Measurements from ENCODE around the gene BEST4.
"Not testable (repeated sequence)": the region's sequence is repeated elsewhere in the genome, so short reads cannot be mapped to it uniquely, and the experiment has no call there.

Gene BEST4

GRCh38 chr1:44788120-44788860, at the start of gene BEST4:
TSS of gene BEST4 (minus strand) at chr1:44788170. CDS start at chr1:44787705, 465 bp downstream.
- DNase-seq, result no peak

DNA sequence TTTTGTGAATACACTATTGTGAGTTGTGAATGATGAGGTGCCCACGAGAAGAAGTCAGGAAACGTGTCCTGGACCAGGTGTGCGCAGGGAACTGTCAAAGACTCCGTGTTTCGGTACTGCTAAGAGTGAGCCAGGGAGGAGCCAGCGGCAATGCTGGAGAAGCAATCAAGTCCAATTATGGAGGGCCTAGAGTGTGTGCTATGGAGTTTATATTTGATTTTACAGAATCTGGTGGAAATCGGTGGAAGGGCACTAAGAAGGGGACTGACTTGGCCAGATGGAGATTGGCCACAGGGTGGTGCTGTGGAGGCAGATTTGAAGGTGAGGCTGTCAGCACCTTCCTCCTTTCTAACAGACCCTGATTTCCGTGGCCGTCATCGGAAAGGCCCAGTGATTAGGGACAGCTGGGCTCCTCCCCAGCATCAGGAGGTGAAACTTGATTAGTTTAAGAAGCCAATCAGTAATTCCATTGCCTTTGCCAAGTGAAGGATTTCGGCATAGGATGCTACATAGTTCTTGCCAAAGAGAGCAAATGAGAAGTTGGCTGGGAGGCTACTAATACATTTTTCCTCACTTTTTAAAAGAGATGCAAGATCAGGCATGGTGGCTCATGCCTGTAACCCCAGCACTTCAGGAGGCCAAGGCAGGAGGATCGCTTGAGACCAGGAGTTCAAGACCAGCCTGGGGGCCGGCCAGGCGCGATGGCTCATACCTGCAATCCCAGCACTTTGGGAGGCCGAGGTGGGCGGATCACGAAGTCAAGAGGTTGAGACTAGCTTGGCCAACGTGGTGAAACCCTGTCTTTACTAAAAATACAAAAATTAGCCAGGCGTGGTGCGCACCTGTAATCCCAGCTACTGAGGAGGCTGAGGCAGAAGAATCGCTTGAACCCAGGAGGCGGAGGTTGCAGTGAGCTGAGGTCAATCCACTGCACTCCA, 48.0 kb upstream of the BEST4 start:
- DNase-seq, result peak; percentile 83

DNA sequence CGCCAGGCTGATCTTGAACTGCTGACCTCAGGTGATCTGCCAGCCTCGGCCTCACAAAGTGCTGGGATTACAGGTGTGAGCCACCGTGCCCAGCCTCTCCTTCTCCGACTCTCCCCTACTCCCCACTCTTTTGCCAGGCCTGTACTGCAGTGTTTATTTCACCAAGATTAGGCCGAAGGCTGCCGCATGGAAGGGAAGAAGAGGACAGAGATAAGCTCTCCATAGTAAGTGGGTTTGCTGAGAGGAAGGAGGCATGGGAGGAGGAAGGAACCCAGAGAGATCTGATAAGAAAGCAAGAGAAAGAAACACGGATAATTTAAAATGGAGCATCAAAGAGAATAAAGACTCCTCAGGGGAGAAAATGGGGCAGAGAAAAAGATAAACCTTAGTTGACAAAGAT, 46.4 kb upstream of the BEST4 start:
- DNase-seq, result no peak

GRCh38 chr1:44832056-44832705, 44.2 kb upstream of the BEST4 start:
- DNase-seq, result no peak

GRCh38 chr1:44831516-44831915, 43.5 kb upstream of the BEST4 start:
- peak; percentile 8 for DNase-seq

DNA sequence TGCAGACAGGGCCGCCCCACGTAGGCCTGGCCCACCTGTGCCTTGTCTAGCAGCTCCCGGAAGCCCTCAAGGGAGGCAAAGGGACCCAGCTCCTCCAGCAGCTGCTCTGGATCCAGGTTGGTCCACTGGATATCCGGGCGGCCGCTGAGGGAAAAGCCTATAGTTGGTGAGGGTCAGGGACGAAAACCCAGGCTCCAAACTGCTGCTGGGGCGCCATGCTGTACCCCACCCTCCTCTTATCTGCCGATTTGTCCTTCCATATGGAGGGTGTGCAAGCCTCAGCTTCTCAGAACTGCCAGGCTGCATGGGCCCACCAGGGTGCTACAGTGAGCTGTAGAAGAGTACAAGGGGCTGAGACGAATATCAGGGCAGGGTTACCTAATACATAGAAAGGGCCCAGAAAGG, 42.9 kb upstream of the BEST4 start:
- DNase-seq, result no peak

- no peak for DNase-seq
Observed at GRCh38 chr1:44829506-44830384, 41.8 kb upstream of the BEST4 start.

GRCh38 chr1:44828841-44829440, 41.0 kb upstream of the BEST4 start:
- no peak for DNase-seq

DNA sequence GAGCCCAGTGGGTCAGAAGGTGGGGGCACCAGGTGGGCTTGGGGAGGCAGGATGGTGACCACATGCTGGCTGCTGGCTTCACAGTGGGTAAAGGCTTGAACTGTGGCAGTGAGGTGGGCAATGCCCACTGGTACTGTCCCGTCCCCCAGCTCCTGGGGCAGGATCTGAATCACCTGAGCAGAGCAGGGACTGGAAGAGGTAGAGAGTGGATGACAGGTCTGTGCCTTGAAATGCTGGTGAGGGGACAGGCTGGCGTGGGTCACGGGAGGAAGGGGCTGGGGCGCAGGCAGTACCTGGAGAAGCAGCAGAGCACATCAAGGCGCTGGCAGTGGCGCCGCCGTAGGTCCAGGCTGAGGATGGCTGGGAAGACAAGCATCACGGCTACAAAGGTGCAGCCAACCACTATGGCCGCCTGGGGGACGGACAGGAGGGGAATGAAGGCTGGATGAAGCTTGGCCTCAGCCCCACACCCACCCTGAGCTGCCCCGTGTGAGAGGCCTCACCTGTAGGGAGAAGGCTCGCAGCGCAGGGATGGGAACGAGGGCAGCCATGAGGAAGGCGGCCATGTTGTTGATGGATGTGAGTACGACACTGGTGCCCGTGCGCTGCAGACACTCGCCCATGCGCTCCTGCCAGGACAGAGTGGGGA, 40.2 kb upstream of the BEST4 start:
- DNase-seq, result no peak

DNA sequence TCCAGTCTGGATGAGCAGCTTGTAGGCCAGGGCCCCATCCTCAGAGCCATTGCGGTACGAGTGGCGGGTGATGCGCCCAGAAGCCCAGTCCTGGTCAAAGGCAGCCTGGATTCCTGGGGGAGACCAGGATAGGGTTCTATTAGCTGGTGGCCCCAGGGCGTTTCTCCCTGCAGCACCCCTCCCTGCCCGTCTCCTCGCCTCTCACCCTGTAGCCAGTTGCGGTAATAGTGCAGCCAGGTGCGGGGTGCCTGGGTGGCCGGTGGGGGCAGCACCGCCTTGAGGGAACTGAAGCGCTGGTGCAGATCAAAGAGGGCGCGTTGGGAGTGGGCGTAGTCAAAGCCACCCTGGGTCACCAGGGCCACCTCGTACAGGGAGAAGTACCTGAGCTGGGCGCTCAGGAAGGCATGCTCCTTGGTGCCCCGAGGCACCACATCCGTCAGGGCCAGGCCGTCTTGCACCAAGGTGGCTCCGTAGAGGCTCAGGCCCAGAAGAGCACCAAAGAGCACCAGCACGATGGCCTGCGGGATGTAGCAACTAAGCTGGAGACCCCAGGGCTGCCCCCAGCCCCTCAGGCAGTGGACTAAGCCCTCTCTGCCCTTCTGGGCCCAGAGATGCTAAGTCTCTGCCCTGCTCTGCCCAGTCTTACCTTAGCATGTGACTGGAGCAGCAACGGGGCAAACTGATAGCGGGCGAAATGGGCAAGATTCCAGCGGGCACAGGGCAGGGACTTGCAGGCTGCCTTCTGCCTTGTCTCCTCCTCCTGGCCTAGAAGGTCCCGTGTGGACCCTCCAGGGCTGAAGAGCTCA, 39.4 kb upstream of the BEST4 start:
- DNase-seq, result no peak

DNA sequence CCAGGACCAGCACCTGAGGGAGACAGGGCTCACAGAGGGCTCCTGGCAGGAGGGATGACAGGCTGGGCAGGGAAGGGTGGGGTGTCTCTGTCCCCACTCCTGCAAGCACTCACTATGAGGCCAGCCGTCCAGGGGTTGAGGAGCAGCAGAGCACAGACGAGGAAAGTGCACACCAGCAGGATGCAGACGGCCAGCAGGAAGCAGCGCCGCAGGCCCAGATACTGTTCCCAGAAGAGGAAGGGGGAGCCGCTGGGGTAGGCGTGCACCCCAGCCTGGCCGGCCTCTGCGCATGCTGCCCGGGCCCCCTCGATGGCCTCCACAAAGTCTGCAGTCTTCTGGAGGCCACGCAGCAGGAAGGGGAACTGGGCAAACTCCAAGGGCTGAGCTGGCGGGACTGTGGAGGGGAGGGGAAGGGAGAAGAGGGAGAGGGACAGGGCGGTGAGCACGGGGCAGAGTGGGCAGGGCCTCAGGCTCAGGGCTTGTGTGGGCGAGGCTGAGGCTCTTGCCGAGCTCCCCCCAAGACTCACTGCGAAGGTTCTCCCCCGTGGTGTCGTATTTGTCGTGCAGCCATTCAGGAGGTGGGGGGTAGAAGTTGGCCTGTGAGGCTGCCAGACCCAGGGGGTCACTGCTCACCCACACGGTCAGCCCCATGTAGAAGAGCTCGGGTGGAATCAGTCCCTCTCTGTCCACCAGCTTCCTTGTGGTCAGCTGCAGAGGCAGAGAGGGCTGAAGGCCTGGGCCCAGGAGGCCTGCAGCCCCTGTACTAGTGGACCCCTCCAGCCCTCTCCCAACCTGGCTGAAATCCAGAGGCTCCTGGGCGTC, 38.6 kb upstream of the BEST4 start:
- no peak for DNase-seq

DNA sequence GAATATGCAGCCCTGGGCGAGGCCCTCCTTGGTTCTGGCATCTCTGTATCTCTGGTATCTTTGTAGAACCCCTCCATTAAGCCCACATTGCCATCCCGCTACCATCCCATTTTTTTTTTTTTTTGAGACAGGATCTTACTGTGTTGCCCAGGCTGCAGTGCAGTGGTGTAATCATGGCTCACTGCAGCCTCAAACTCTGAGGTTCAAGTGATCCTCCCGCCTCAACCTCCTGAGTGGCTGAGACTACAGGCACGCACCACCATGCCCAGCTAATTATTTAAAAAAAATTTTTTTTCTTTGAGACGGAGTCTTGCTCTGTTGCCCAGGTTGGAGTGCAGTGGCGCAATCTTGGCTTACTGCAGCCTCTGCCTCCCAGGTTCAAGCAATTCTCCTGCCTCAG, 36.4 kb upstream of the BEST4 start:
- not testable (repeated sequence) for DNase-seq

DNA sequence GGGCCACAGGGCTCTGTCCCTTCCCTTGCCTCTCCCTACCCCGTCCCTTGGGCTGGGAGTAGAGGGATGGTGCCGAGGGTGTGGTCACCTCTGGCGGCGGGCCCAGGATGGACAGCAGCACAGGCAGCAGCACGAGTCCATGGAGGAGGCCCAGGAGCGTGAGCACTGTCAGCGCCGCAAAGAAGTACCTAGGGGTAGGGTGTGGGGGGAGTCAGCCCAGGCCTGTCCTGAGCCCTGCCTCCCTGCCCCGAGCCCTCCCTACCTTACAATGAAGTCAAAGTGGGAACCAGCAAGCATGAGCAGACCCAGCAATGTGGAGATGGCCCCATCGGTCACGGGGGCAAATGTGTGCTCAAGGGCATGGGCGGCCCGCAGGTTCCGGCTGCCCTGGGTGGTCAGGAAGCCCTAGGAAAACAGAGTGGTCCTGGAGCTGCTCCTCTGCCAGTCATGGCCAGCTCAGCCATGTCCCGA, 35.0 kb upstream of the BEST4 start:
- no peak for DNase-seq

GRCh38 chr1:44822131-44822701, 34.2 kb upstream of the BEST4 start:
- DNase-seq, result no peak

DNA sequence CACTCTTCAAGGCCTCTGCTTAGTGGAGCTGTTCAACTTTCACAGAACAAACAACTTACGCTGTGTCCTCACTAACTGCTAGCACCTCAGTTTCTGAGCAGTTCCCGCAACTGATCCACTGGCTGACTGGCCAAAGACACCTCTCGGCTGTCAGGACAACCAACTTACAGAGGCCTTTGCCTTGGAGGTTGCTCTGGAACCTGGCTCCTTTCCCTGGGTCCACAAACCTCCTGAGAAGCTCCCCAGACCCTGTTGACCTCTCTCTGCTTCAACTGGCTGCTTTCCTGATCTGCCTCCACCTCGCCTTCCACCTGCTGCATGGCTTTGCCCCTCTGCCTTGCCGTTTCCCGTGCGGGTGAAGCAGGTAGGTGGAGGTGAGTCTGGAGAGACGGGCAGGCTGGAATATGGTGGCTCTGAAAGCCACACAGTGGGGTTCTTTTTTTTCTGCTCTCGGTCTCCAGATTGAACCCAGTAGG, 33.3 kb upstream of the BEST4 start:
- no peak for DNase-seq

DNA sequence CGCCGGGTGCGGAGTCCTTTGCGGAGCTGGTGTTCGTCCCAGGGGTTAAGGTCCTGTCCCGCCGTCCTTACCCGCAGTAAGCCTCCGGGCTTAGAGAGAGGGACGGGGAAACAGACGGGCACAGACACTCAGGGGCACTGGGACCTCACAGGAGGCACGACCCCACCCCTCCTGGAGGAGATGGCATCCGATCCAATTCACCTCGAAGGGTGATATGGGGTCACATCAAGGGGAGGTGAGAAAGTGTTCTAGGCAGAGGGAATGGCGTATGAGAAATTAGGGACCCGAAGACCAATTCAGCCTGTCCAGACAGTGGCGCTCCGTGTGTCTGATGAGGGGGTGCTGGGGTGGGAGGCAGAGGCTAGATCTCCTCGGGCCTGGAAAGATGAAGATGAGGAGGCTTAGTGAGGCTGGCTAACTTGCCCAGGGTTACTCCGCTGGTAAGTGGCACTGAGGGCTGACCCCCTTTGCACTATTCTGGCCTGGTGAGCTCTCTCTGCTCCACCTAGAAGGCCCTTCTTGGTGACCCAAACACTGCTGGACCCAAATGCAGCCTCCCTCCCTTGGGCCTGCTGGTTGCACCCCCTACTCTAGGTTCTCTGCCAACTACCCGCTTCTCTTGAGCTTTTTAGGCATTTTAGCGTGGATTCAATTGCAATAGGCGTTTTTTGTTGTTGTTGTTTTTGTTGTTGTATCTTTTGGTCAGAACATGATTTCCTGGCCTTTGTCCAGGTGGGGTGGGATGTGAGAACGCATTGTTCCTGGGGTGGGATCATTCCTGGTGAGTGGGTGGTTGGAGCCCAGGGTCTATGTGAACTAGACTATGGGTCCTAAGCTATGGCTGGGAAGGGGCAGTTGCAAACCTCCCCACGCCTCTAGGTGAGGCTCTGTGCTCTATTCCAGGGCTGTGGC, 32.6 kb upstream of the BEST4 start:
- DNase-seq, result no peak

DNA sequence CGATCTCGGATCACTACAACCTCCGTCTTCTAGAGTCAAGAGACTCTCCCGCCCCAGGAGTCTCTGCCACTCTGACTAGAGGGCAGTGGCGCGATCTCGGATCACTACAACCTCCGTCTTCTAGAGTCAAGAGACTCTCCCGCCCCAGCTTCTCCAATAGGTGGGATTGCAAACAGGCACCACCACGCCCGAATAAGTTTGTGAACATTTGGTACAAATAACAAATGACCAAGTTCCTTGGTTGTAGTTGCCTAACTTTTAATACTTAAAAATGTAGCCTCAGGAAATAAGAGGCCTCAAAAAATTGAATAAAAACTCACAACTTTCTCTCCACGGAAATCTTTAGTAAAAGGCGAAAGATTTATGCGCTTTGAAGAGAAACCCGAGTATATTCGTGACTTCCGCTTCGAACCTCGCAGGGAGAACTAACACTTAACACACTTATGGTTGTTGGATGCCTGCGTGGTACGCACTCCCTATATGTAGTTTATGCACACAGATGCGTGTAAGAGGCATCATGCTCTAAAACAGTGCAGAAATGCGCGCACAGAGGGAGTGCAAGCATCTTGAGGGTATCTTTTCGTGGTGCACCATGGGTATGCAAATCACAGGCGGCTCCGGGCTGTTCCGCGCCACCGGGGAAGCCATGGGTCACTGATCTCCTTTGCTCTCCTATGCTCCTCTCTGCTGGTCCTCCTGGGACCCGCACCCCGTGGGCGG, 31.8 kb upstream of the BEST4 start:
- DNase-seq, result no peak
